HEK293 (cell line): ENCODE results near the gene DCC.

ENCODE experiments used
- SETDB1 ChIP-seq: IDR thresholded peaks from one replicate; pipeline ENCODE4 v1.6.1; 2017; ENCODE audit warnings: mild to moderate bottlenecking, low read length, moderate library complexity, mixed read lengths; ENCODE audit not compliant: insufficient read length
- TF ChIP-seq, protein P1 (sequence below): fragments of 450-650 bp; formaldehyde crosslinking; IDR thresholded peaks from 2 replicates; pipeline ENCODE4 v1.5.1; 2016; ENCODE audit warnings: missing biosample characterization, missing genetic modification characterization
- TF ChIP-seq, protein P2 (sequence below): fragments of 450-650 bp; formaldehyde crosslinking; IDR thresholded peaks from 2 replicates; pipeline ENCODE4 v1.5.1; 2016; ENCODE audit warnings: missing biosample characterization, missing genetic modification characterization, low read depth

DNA sequence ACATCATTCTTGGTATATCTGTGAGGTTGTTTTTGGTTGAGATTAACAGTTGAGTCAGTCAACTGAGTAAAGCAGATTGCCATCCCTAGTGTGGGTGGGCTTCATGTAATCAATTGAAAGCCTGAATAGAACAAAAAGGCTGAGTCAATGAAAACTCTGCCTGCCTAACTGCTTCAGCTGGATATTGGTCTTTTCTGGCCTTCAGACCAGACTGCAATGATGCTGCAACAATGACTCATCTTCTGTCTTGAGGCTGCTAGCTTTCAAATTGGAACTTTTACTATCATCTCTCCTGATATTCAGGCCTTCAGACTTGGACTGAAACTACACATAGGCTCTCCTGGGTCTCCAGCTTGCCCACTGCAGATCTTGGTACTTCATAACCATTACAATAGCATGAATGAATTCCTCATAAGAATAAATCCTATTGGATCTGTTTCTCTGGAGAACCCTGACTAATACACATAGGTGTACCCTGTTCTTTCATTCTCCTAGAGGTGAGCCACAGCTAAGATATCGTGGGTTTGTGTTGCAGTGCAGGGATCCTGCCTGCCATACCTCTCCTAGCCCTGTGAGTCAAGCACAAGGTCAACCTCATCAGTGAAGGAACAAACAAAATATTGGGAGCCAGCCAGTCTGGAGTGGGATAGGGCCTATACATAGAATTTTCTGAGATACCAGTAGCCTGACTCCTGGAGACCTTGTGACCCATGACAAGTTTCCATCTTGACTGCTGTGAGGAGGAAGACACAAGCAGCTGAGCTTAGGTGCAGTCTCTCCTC, 473.8 kb downstream of the DCC start:
- TF ChIP-seq SETDB1: no peak
- TF ChIP-seq, protein P1, sequence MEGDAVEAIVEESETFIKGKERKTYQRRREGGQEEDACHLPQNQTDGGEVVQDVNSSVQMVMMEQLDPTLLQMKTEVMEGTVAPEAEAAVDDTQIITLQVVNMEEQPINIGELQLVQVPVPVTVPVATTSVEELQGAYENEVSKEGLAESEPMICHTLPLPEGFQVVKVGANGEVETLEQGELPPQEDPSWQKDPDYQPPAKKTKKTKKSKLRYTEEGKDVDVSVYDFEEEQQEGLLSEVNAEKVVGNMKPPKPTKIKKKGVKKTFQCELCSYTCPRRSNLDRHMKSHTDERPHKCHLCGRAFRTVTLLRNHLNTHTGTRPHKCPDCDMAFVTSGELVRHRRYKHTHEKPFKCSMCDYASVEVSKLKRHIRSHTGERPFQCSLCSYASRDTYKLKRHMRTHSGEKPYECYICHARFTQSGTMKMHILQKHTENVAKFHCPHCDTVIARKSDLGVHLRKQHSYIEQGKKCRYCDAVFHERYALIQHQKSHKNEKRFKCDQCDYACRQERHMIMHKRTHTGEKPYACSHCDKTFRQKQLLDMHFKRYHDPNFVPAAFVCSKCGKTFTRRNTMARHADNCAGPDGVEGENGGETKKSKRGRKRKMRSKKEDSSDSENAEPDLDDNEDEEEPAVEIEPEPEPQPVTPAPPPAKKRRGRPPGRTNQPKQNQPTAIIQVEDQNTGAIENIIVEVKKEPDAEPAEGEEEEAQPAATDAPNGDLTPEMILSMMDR: no peak
- TF ChIP-seq, protein P2, sequence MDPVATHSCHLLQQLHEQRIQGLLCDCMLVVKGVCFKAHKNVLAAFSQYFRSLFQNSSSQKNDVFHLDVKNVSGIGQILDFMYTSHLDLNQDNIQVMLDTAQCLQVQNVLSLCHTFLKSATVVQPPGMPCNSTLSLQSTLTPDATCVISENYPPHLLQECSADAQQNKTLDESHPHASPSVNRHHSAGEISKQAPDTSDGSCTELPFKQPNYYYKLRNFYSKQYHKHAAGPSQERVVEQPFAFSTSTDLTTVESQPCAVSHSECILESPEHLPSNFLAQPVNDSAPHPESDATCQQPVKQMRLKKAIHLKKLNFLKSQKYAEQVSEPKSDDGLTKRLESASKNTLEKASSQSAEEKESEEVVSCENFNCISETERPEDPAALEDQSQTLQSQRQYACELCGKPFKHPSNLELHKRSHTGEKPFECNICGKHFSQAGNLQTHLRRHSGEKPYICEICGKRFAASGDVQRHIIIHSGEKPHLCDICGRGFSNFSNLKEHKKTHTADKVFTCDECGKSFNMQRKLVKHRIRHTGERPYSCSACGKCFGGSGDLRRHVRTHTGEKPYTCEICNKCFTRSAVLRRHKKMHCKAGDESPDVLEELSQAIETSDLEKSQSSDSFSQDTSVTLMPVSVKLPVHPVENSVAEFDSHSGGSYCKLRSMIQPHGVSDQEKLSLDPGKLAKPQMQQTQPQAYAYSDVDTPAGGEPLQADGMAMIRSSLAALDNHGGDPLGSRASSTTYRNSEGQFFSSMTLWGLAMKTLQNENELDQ (tag by site-specific recombination): no peak
